Activated naive CD4-positive, alpha-beta T cell treated with anti-CD3 and anti-CD28 coated beads, Interleukin-2, amount 50 U/mL, for 16 hours (primary cell): ENCODE results near the gene ATXN7.

Source experiments
- DNase-seq: peaks from one replicate; pipeline ENCODE4 v3.0.0-alpha.2; 2020

Gene ATXN7

DNA sequence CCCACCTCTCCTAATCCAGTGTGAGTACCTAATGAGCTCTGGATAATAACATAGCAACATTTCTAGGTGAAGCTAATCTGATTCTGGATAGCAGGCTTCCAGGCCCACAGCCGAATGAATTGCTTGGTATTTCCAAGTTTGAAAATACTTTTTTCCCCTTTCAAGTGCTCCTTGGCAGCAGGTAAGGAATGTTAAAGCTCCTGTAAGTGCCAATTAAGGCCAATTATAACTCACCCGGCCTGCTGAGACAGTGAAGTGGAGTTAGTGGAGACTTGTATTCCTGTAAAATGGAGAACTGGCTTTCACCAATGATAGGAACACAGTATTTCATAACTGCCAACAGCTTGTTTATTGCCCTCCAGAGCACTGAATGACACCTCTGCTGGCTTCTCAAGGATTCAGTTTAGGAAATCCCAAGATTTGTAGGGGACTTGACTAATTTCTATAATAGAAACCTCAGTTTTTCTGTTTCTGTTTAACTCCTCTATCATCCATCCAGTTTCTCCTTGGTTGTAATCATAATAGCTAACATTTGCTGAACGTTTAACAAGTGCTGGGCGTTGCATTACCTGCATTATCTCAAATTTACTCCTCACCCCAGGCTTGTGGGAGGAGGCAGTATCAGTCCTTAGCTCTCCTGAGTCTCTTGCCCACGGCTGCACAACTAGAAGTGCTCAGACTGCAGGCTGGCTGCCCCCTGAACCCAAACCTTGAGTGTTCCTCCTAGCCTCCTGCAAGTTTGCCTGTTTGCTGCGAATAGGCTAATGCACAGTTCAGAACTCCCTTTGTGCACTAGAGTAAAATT is 101.2 kb downstream of the ATXN7 start:
- no peak for DNase-seq

- no peak for DNase-seq
Measured at GRCh38 chr3:63966007-63966406, 102.3 kb downstream of the ATXN7 start.

GRCh38 chr3:63966871-63967270 is 103.2 kb downstream of the ATXN7 start:
- DNase-seq = no peak

GRCh38 chr3:63967675-63968611 is 104.3 kb downstream of the ATXN7 start:
- peak; percentile 20 for DNase-seq

DNA sequence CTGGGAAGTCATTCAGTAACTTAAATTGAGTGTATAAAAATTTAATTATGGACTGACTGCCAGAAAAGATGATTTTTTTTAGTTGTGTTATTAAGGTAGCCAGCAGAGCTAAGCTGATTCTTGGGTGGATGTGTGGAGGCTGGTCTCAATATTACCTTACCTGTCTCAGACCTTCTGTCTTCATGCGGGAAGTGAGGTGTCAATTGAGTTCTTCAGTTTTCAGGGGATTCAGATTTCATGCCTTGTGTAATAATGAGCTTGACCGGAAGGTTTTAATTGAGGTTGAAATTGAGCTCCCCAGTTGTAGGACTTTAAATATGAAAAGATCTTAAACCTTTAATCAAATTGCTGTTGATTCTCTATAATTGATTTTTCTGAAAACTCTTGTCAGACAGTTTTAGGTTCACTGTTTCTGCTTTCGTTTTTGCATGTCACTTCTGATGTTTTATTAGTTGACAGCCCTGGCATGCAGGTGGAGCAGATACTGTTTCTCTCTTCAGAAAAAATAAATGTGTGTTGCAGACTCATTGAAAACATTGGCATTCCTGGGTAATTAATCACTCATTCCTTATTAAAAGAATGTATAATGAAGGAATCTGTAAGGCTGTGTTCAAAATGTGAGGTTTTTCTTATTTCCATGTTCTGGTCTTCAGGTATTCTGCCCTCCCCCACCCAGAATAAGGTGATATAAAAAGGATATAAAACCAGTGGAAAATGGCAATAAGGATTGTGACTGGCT is 105.1 kb downstream of the ATXN7 start:
- DNase-seq = no peak

DNA sequence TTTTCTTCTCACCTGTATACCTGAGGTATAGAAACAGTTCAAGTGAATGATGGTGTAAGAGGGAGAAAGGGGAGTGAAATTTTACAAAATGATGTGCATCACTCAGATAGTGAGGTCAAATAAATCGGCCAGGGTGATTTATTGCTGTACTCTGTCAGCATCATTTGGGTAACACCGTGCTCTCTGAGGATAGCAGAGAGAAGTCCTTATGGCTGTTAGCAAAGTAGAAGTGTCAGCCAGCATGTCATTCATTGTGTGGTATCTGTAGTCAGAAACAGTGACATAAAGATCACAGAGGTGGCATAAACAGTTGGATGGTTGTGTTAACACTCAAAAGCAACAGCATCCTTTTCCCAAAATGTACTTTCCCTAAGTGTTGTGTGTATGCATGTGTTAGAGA is 106.2 kb downstream of the ATXN7 start:
- DNase-seq = no peak

DNA sequence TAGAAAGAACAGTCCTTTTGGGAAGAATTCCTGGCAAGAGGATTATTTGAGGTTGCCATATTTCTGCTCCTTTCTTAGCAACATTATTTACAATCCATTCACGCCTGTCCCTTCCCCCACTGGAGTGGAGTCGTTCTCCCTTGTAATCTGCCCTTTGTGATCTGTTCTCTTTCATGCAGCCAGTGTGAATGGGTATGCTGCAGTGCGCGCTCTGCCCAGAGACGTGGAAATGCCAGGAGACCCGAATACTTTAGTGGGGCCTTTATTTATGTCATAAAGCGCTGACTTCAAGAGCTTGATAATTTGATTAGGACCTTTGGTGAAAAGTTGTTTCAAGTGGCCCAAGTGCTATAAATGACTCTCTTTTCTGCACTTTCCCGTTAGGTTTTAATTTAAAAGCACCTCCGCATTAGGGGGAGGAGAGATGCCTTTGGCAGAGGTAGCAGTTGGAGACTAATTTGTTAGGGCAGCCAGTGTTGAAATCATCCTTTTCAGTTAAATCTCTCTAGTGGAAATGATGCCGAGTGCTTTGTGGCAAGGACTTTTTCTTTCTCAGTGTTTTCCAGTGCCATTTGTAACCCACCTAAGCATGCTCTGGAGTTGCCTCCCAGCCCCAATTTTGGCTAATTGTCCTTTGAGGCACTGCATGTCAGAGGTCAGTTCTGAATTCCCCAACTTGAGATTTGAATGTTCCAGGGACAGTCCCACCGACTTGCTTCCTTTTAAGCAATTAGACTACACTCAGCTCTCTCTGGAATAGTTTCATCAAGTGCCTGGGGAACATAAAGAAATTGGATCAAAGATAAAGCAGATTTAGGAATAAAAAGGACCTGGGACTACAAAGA is 107.2 kb downstream of the ATXN7 start:
- no peak for DNase-seq

DNA sequence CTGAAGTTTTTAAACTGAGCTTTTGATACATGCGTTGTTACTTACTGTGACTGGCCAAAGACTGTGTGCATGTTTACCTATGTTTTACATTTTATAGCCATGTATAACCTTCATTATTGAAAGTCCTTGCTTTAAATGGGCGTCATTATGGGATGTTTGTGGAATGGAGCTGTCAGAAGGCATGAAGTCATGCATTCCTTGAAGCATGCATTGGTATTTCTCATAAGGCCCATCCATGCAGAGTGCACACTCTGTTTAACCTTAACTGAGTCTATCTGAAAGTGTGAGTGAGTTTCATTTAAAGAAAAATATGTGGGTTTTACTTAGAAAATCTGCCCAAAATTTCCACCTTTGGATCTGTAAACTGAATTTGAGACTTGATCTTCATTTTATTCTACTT is 108.5 kb downstream of the ATXN7 start:
- DNase-seq = no peak

GRCh38 chr3:63972987-63973386 is 109.3 kb downstream of the ATXN7 start:
- DNase-seq = no peak

- no peak for DNase-seq
Measured at GRCh38 chr3:63973406-63973805, 109.7 kb downstream of the ATXN7 start.

GRCh38 chr3:63974451-63974850 is 110.8 kb downstream of the ATXN7 start:
- no peak for DNase-seq

DNA sequence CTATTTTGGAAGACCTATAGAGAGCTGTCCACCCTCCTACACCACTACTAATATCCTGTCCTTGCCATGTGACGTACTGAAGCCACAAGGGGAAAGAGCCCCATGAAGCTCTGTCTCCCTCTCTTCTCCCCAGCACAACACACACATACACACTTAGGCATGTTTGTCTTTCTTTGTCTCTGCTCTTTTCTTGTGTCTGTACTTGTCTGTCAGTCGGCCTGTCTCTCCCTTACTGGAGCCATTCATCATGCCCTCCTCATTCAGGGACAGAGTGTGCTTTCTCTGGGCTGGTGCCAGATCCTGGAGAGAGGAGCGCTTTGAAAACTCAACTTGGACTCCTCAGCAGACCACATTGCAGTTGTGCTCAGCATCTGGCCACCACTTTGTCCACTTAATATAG is 112.1 kb downstream of the ATXN7 start:
- DNase-seq = no peak

DNA sequence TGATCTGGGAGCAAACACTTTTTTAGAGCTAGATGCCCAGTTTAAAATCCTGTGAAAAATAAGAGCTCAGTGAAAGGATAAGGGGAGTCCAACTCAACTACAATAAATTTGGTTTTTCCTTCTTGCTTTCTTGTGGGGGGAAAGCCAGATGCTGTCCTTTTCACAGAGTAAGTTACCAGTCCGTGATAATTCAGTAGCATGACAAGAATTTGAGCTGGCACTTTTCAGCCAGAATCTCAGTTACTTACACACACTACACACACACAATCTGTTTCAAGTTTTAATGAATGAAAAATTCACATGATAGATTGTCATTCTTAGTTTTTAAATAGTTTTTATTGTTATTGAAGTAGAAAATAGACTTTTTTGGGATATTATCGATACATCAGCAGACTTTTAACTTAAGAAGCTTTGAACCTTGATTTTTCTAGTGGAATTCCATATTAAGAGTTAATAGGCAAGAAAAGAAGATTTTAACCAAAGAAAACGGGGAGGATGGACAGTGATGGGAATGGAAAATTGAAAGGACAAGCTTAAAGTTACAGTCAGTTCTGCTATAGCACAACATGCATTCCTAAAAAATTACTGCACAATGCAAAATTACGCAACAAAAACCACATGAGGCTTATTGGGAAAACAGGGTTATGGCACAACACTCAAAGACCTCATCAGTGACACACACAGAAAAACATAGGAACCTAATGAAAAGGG is 112.6 kb downstream of the ATXN7 start:
- no peak for DNase-seq

GRCh38 chr3:63976872-63977200 is 113.2 kb downstream of the ATXN7 start:
- no peak for DNase-seq

- no peak for DNase-seq
Measured at GRCh38 chr3:63977893-63978292, 114.2 kb downstream of the ATXN7 start.

DNA sequence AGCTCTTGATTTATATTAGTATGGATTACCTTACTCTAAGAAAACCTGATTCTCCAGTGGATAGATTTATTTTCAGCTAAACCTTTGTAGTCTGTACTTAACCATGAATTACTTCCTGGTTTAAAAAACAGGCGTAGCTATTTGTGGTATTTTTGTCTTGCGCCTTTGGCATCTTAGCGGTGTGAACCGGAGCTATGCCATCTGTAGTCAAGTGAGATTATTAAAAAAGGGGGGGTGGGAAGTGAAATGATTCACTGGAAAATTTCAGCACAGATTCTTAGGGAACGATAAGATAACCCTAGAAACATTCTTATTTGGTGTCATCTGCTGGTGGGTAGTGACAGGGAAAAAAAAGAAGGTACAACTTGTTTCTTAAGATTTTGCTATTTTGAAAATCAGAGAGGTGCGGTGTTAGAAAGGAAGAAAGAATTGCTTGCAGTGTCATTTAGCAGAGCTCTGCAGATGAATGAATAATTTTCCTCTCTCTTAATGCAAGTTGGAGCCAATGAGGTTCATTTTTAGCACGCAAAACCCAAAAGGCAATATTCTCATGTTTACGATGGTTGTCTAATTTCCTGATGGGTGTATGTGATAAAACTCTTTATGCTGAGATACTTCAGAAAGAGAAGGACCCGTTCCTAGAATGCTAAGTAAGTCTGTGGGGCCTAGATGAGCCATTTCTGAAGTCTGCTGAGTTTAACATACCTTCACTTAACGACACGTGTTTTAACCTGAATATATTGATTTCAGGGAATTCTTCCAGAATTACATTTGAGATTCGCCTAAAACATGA is 115.6 kb downstream of the ATXN7 start:
- no peak for DNase-seq

GRCh38 chr3:63980019-63980418 is 116.4 kb downstream of the ATXN7 start:
- no peak for DNase-seq

- DNase-seq = no peak
Measured at GRCh38 chr3:63980830-63981498, 117.3 kb downstream of the ATXN7 start.

GRCh38 chr3:63981980-63982379 is 118.3 kb downstream of the ATXN7 start:
- DNase-seq = no peak

DNA sequence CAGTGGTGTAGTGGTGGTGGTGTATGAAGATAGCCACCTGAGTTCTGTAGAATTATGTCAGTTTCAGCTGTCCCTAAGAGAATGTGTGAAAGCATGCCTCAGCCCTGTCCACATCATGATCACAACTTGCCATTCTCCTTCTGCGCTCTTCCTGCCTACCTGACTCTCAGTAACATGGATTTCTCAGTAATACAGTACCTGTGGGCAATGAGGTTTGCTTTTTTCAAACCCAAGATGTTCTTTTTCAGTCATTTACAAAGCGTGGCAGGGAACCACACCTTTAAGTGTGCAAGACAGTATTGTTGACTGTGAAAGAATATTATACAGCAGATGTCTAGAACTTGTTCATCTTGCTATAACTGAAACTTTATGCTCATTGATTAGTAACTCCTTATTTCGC is 120.7 kb downstream of the ATXN7 start:
- no peak for DNase-seq
